NCI-H82 treated with DMSO at 0.1 percent for 48 hours (cell line): ENCODE data around the gene GET4.
"Not testable (repeated sequence)": the region's sequence is repeated elsewhere in the genome, so short reads cannot be mapped to it uniquely, and the experiment has no call there.

Source experiments
- DNase-seq: peaks from one replicate; lab custom pipeline; 2025; ENCODE audit not compliant: unreplicated experiment; lab: John Stamatoyannopoulos, UW

GET4 gene

DNA sequence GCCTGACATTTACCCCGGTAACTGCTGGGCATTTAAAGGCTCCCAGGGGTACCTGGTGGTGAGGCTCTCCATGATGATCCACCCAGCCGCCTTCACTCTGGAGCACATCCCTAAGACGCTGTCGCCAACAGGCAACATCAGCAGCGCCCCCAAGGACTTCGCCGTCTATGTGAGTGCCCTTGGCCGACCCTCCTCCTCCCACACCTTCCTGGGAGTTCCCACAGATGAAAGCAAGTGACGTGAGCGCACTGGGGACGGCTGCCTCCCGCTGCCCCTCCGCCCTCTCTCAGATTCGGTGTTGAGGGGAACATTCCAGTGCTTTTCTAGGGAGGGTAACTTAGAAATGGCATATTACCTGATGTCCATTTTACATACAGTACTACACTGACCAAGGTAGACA is 7.0 kb upstream of the GET4 start:
- no peak for DNase-seq

GRCh38 chr7:871900-872537 is 4.3 kb upstream of the GET4 start:
- DNase-seq = no peak

DNA sequence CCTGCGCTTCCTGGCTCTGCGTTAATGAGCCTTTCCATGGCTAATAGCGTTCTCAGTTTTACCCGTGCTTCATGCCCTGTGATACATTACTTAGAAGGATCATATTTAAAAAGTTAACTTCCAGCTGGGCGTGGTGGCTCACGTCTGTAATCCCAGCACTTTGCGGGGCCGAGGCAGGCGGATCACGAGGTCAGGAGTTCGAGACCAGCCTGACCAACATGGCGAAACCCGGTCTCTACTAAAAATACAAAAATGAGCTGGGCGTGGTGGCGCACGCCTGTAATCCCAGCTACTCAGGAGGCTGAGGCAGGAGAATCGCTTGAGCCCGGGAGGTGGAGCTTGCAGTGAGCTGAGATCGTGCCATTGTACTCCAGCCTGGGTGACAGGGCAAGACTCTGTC is 3.7 kb upstream of the GET4 start:
- DNase-seq = not testable (repeated sequence)

GRCh38 chr7:873367-874002 is 2.9 kb upstream of the GET4 start:
- peak; percentile 37 for DNase-seq

DNA sequence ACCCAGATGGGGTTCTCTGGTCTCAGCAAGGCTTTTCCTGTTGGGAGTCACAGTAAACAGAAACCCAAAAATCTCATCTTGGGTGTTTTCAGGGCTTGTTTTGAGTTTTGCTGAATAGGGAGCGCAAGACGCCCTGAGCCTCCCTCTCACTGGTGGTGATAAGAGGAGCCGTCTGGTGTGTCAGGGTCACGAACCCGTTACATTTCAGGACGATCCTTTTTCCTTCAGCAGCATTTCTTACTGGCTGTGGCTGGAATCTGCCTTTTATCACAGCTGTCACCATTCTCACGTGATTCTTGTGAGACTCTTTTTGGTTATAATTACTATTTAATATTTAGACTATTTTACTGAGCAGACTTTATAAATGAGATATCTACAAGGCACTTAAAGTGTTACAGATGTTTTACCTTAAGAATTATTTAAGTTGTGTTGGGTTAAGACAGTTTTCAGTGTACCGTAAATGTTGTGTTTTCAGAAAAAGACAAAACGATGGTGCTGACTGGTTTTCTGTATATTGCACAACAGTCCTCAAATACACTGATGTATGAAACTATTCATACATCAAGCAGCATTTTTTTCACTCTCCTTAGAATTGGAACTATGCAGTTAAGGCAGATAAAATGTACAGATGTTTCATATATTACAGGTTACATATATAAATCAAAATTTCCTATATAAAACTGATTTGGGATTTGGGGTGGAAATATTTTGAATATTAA is 2.2 kb upstream of the GET4 start:
- no peak for DNase-seq

DNA sequence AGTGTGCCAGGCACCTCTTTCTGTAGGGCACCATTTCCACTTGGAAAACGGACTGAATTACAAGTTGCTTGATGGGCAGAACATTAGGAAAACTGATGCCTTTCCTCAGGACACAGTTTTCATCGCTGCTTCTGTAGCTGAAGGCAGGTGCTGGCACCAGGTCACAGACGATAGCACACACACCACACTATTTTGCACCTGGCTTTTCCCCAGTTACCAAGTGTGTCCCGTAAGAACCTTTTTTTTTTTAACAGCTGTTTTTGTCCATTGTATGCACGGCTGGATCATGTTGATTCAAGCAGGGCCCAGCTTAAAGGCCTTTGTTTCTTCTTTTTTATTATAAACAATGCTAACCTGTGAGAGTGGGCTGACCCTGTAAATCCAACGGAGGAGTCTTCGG is 1.3 kb upstream of the GET4 start:
- DNase-seq = no peak

- no peak for DNase-seq
Observed at GRCh38 chr7:875476-876076, 778 bp upstream of the GET4 start.

DNA sequence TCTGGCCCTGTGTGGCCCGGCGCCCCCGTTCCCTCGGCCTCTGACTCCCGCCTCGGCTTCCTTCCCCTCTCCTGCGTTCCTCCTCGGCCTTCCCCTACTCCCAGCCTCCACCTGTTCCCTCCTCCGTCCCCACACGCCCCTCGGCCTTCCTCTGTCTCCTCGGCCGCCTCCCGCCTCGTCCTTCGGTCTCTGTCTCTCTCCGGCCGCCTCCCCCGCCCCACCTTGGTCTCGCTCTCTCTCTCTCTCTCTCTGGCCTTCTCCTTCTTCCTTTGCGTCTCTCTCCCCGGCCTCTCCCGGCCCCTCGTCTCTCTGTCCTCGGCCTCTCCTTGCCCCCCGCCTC is 588 bp downstream of the GET4 start:
- no peak for DNase-seq

- no peak for DNase-seq
Observed at GRCh38 chr7:877312-878232, 1.2 kb downstream of the GET4 start.

- DNase-seq = no peak
Observed at GRCh38 chr7:879093-879492, 2.7 kb downstream of the GET4 start.

DNA sequence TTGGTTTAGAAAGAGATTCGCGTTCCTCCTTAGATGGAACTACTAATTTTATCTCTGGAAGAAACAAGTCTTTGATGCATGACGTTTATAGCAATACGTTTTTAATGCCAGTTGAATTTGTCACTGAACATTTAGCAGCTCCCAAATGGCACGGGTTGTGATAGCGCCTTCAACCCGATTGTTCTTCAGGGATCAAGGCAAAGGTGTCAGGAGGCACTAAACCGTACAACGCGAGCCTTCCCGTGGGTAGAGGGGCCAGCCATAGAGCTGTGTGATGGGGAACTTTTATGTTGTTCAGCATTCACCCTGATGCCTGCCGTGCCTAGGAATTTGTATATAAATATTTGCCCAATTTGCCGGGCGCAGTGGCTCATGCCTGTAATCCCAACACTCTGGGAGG is 3.4 kb downstream of the GET4 start:
- no peak for DNase-seq

DNA sequence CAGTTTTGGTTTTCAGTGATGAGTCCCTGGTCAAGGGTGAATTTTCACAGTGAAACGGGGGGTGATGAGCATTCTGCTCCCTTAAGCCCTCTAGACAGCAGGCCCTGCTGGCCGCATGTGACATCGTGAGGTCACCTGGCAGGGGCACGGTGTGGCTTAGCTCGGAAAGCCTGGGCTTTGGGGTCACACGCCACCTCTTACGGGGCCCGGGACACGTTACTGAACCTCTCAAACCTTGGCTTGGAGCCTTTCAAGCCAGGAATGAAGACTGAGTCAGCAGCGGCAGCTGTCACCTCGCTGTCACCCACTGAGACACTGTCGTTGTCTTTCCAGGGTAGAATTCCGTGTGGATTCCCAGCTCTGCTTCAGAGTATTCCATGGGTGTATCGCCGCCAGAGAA is 4.1 kb downstream of the GET4 start:
- DNase-seq = no peak

DNA sequence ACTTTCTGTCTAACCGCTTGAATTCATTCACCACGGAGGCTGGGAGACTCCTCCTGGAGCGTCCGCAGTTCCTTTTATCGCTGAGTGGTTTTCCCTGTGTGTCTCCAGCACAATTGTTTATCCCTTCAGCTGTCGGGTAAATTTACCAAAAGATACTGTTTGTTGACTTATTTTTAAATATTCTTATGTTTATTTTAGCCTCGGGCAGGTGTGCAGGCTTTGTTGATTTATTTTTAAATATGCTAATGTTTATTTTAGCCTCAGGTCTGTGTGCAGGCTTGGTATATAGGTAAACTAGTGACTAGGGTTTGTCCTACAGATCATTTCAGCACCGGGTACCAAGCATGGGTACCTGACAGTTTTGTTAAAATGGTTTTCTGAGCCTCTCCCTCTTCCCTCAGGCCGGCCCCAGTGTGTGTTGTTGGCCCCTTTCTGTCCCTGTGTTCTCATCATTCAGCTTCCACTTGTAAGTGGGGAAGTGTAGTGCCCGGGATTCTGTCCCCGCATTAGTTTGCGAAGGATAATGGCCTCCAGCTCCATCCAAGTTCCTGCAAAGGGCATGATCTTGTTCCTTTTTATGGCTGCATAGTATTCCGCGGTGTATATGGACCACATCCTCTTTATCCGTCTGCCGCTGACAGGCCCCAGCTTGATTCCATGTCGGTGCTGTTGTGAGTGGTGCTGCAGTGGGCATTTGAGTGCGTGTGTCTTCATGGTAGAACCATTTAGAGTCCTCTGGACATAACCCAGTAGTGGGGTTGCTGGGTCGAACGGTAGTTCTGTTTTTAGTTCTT is 5.3 kb downstream of the GET4 start:
- no peak for DNase-seq

GRCh38 chr7:882336-883035 is 6.1 kb downstream of the GET4 start:
- DNase-seq = no peak

- DNase-seq = no peak
Observed at GRCh38 chr7:883055-884021, 7.0 kb downstream of the GET4 start.

GRCh38 chr7:884191-885003 is 8.0 kb downstream of the GET4 start:
- no peak for DNase-seq

DNA sequence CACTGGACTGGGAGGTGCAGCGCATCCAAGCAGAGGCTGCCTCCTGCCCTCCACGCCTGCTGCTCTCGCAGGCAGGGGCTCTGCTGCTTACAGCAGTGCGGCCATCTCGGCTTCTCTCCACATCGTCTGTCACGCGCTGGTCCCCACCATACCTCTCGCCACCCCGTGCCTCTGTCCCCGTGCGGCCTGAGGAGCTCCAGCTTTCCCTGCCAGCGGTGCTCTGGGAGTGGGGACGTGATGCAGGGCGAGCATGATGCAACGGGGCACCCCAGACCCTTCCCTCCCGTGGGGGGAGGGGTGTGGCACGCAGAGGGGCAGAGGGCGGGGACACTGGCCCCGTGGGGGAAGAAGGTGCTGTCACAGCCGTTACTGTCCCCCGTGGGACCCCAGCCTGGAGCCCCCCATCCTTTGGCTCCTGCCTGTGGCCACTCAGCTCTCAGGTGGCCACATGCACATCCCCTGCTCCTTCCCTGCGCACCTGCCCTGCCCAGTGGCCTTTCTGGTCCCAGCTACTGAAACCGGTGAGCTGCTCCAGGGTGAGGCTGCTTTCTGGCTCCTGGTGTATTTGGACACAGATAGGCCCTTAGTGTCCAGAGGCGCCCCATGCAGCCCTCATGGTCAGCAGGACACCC is 9.0 kb downstream of the GET4 start:
- no peak for DNase-seq
